HG02642 (cell line): Measurements from ENCODE around the gene XPO6.

Source experiments
- ATAC-seq: cut with Tn5 transposase; IDR thresholded peaks from one replicate; pipeline ENCODE4 v1.9.1; 2021; ENCODE audit warnings: mild to moderate bottlenecking; ENCODE audit not compliant: unreplicated experiment, poor library complexity

The XPO6 gene

DNA sequence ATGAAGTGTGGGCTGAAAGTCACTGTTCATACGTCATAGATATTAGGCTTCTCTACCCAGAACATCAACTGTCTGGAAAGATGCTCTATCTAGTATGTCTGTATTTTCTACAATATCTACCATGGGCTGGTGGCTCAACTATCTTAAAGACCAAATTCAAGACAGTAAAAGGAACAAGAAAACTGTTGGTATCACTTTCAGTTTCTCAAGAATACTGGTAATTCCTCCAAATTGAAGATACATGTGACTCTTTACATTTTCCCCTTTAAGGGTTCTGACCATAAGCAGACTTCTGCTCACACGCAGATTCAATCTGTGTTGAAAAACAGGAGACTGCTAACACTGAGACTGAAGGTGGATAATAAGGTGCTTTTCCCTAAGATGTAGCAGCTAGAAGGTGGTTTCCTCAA, 24.2 kb downstream of the XPO6 start:
- peak; percentile 31 for ATAC-seq

DNA sequence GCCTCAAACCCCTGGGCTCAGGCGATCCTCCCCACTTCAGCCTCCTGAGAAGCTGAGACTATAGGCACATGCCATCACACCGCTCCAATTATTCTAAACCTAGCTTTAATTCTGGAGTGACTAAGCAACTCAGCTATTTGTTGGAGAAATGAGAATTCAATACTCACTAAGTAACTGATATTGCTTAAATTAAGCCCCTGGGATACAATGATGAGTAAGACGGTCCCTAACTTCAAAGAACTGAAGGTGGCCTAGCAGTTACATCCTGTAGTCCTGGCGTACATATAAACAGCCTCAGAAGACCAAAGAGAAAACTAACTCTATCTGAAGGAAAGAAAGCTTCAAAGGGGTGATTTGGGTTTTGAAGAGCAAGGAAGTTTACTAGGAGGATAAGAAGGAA, 25.0 kb downstream of the XPO6 start:
- ATAC-seq: no peak

DNA sequence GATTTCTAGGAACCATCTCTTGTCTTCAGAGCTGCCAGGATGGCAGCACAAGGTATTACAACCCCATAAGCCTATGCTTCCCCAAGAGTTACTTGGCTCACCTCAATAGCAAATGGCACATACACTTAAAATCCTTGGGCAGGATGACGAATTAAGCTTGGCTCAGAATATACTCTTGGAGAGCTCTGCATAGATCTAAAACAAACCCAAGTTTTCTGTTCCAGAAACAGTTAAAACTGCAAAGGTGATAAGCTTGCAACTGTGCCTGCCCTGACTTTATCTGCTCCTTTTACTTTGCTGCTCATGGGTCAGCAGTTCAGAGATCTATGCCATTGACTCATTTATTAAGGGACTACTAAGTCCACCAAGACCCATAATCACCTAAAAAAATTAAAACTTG, 26.1 kb downstream of the XPO6 start:
- no peak for ATAC-seq

DNA sequence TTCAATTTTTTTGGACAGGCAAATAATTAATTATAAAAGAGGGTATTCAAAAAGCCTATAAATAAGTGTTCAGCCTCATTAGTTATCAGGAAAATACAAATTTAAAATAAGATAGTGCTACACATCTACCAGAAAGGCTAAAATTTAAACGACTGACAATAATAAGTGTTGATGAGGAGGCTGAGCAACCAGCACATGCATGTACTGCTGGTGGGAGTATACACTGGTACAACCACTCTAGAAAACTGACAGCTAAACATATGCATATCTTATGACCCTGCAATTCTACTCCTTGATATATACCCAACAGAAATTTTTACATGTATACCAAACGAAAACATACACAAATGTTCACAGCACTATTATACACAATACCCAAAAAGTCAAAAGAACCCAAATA, 27.1 kb downstream of the XPO6 start:
- no peak for ATAC-seq

DNA sequence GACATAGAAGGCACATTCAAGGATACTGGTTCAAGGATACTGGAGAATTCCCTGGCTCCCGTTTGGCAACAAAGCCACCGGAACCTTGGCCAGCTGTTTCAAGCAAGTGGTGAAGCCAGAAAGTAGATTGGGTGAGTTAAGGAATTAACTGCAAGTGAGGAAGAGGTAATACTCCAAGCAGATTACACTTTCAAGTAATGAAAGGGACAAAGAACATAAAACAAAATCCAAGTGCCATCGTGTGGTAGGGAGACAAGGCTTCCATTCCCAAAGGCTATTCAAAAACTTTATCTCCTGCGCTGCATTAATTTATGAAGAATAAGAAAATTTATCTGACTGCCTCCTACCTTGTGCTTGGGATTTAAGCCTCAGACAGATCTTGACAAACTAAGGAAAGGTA, 27.8 kb downstream of the XPO6 start:
- no peak for ATAC-seq

DNA sequence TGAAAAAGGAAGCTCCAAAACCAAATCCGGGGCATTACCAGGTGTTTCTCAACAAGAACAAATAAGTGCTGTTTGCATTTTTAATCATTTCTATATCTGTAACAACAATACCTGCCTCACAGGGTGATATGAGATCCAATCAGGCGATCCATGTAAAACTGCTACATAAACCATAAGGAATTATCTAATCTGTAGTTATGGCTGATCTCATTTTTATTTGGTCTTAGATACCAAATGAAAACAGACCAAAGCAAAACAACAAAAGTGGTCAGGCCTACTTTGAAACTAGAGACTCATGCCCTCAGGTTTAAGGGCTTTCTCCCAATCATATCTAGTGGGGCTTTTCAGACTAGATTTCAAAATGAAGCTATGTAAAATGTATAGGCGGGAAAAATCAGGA, 28.3 kb downstream of the XPO6 start:
- no peak for ATAC-seq

DNA sequence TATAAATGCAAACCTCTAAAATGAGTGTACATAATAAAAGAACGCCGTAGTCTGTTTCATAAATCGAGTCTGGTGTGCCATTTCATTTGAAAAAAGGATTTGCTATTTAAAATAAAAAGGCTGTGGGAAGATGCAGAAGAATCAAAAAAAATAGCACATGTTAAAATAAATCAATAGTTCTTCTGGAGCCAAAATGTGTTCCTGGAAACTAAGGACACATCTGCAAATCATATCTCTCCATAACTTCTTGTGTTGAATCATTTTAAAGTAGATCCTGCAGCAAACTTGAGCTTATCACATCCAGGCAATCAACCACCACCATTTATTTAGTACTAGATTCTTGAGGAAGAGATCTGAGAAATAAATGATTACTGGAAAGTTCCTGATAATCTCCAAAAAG, 29.0 kb downstream of the XPO6 start:
- no peak for ATAC-seq

DNA sequence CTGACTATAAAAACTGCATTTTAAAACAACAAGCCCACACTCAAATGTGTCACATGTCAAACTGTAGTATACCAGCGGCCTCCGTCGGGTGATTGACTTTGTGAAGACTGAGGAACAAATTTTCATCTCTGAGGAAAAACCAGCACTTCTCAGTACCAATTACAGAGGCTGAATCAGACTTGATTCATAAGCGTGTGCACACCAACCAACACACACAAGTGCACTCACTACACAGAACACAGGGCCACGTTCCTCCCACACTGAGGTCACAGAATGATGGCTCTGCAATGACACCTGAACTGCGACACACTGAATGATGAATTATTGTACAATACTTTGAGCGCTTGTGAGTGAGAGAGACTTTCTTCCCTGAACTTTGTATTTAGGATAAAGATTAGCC, 29.6 kb downstream of the XPO6 start:
- no peak for ATAC-seq

DNA sequence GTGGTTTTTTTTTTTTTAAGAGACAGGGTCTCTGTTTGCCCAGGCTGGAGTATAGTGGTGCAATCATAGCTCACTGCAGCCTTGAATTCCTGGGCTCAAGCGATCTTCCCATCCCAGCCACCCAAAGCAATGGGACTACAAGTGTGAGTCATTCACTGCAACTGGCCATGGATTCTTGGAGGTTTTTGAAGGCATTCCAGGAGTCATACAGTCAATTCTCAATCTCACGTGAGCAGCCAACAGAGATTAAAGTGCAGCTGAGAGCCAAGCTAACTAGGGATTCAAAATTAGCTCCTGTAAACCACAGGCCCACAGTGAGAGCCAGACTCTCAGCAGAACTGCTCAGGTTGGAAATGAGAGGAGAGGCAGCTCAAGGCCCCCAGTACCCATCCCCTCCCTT, 30.2 kb downstream of the XPO6 start:
- ATAC-seq: no peak

DNA sequence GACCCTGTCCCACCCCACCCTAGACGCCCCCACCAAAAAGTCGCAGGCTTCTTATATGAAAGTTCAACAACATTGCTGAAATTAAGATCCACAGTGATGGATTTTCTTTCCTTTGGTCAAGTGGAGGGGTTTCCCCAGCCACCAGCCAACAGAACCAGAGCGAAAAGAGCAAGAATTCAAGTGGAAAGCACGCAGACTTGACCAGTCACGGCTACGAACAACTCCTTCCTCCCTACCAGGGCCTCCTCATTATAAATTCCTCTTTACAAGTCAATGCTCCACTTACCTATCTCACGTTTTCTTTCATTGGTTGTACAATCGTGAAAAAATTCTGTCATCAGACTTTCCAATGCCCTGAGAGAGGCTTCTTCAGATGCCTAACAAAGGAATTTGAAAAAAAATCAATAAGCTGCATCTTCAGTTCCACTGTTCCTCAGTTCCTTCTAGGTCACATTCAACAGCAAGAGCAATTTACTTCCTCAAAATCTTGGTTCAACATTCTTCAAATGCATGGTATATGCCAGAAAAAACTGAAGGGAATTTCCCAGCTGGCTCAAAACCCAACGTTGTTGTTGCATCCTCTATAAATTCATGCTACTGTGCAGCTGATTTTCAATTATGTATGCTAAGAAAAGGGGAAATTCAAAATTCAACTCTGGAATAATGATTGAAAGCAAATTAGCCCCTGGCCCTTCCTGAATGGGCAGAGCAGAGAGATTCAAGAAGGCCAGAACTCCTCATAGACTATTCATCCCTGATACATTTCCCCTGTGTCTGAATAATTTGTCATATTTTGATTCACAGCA, 30.9 kb downstream of the XPO6 start:
- no peak for ATAC-seq

DNA sequence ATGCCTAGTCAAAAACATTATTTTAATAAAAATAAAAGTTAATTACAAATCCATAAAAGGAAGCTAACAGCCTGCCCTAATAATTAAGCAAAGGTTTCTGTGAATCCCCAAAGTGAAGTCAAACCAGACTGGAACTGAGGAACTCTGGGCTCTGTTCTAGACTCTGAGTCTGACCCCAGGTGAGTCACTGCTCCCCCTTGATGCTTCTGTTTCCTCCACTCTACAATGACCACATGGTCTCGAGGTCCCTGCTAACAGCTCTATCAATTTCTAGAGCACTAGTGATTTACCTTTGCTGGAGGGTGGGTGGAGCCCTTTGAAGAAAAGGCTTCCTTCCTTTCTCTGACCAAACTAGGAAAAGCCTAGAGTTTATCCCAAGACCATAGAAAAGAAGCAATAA, 32.4 kb downstream of the XPO6 start:
- no peak for ATAC-seq

DNA sequence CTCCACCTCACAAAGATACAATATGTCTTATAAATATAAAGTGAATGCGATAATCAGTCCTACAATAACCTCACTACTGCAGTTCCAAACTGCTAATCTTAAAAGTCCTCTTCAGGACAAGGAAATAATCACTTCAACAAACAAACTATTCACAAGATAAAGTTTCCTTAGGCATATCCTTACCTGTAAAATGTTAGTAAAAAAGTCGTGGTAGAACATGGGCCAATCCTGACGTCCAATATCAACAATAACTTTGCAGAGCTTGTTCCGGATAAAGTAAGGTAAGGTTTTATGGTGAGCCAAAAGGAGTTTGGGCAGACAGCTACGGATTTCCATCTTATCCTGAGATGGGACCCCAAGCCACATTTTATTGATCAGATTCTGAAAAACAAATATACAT, 36.0 kb downstream of the XPO6 start:
- no peak for ATAC-seq

DNA sequence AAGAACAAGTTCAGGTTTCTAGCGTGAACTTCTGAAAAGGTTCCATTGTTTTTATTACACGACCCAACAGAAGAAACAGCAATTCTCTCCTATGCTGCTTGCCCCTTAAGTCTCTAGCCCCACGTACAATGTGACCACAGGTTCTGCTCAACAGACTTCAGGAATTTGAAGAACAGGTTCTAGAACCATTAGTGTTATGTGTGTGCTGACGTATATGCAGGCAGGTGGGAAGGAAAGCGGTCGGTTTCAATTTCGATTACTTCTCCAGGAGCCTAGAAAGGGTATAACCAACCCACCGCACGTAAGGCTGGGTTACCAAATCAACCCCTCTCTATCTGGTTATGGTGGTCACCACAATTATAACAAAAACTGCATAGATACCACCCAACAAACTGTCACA, 39.4 kb downstream of the XPO6 start:
- no peak for ATAC-seq

DNA sequence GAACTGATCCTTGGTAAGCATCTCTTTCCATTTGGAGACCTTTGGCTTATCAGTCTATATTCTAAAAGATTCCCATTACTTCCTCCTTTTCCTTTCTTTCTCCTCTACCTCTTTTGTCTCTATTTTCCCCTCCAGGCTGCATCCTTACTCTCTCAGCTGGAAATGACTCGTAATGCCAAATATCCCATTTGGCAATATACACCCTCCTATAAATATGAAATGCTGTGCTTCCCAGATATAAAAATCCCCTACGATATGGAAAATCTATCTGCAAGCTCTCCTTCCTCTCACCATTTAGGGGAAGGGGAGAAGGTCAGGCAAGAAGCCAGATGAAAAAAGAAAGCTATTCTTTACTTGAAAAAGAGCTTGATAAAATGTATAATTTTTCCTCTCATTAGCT, 39.9 kb downstream of the XPO6 start:
- no peak for ATAC-seq

DNA sequence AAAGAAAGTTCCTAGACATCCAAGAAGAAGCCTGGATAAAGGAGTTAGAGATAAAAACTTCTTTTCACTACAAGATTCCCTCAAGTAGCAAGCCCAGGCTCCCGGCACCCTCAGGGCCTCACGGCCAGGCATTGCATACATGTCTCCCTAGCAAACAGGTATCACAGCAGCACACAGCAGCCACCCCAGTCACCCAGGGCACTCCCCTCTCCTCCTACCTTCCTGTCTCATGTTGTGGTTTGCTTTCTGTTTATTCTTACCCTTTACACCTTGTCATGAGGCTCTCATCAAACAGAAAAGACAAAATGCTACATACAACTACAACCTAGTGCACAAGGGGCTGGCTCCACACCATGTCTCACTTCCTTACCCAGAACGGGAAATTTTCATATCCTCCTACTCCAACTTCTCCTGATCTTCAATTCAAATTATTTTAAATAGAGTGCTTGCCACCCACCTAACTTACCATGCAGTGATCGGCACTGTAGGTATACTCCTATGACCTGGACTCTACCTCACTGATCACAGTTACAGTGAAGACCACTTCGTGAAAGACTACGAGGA, 42.7 kb downstream of the XPO6 start:
- no peak for ATAC-seq

DNA sequence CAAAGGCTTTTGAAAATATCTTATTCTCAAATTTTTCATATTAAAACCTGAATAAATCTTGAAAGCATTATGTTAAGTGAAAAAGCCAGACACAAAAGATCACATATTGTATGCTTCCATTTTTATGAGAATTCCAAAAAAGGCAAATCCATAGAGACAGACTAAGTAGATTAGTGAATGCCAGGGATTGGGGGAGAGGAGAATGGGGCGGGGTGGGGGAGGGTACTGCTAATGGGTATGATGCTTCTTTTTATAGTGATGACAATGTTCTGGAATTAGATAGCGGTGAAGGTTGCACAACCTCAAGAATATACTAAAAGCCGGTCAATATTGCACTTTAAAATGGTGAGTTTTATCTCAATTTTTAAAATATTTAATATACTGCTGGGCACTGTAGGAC, 44.0 kb downstream of the XPO6 start:
- ATAC-seq: no peak

DNA sequence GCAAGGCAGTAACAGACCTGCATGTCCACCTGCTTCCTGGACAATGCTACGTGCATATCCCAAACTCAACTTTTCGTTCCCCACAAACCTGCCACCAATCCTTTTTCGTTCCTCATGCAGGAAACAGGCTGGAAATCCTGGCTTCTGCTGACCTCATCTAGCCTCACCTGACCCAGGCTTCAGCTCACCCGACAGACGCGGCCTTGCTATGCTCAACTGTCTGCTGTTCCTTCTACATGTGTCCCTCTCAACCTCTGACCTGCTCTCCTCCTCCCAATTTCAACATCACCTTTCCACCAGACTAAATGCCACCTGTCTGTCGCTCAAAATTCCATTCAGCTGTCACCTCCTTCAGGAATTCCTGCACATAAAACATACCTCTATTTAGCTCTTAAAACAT, 44.5 kb downstream of the XPO6 start:
- no peak for ATAC-seq

DNA sequence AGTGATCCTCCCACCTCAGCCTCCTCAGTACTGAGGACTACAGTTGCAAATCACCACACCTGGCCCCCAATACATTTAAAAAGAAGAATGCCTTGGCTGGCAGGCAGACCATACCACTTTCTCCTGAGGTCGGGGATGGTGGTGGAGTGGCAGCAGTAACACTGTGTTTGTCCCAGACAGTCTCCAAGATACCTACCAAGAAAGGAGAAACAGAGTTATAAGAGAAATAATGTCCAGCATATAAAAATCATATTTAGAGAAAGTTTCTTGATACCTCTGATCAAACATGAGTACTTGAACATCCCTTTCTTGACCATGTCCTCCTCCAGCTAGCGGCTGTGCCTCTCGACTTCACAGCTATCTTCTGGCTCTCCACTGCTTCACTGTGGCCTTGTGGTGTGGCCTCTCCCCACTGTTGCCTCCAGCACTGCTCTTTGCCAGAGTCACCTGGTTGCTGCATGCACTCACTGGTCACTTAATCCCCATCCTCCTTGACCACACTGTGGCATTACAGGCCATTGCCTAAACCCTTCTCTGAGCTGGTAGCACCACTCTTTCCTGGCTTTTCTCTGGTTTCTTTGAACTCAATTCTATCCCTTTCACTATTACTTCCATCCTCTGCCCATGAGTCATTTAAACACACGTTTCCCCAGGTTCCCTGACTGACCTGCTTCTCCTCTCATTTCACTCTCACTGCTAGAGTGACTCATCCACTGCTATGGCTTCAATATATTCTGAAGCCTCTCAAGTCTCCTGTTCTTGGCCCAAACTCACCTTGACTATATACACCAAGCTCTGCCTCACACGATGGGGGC, 45.2 kb downstream of the XPO6 start:
- ATAC-seq: no peak

DNA sequence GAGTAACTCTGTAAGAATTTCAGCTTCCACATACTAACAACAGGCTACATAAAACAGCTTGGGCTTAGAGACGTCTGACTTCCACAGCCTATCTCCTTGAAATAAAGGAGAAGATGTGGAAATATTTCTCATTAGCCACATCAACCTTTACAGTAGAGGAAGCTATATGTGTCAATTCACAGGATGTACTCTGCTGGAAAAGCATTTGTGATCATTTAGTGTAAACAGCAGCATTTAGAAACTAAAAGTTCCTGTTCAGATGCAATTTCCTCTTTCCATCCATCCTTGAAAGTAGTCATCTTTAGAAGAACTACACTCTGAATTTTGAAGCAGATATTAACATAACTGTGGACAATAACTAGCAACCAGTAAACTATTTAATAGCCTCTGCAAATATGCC, 46.2 kb downstream of the XPO6 start:
- ATAC-seq: no peak

DNA sequence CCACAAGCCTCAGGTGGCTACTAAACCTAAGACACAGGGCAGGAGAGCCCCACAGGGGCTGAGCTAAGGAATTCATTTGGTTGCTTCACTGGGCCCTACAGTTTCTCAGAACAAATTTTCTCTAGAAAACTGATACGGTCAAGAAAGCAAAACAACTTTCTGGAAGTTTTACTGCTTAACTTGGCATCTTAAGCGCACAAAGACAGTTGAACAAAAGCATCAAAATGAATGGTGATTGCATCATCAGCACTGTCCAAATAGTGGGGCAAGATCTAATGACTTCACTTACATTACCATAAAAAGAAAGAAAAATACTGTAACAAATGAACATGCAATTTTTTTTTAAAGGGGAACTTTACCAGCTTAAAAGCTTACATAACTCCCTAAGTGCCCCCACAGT, 47.6 kb downstream of the XPO6 start:
- no peak for ATAC-seq

DNA sequence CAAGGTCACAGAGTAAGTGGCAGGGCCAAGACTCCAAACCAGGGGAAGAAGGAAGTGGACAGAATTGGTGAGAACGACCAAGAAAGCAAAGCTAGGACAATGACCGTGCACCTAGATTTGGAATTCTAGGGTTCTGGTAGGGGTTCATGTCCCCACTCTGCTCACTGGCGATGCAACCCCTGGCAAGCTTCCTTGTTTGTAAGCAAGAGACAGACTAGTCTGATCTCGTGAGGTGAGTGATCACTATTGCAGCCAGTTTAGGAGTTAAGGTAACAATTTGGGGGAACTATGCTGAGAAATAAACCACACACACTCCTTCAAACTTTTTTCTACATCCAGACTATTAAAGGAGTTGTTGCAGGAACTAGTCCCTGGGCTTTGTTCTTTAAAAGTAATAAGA, 48.1 kb downstream of the XPO6 start:
- no peak for ATAC-seq
